GM18511 (cell line): ENCODE results near the gene NT5DC4.

Experiments
- ATAC-seq: cut with Tn5 transposase; IDR thresholded peaks from one replicate; pipeline ENCODE4 v1.9.1; 2021; ENCODE audit warnings: mild to moderate bottlenecking, moderate library complexity; ENCODE audit not compliant: unreplicated experiment

The NT5DC4 gene

DNA sequence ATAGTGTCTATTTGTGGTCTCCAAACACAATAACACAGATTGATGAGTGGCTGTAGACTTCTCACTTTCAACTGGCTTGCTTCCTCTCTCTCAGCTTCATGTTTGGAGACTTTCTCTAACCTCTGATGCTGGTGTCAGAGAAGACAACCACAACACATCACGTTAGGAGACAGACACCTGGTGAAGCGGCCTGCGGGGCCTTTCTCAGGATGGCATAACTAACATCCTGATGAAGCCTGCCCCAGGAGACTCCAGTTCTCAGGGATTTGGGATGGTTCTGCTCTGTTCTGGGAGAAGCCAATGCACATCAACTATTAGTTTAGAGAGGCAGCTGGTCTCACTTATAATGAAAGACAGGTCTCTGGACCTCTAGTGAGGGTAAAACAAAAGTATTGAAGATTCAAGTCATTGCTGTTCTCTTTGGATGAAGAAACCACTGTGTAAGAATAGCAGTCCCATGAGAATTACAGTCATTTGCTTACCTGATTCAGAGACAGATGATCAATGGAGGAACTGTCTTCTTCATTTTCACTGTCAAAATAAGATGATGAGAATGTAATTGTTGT is 61.5 kb downstream of the NT5DC4 start:
- peak; percentile 93 for ATAC-seq

GRCh38 chr2:112783187-112783714 is 62.4 kb downstream of the NT5DC4 start:
- no peak for ATAC-seq

GRCh38 chr2:112784199-112785189 is 63.7 kb downstream of the NT5DC4 start, which contains the start of gene IL1A:
Gene IL1A (minus strand): TSS chr2:112784493. CDS start chr2:112783770, 723 bp downstream.
- ATAC-seq, result no peak

GRCh38 chr2:112787294-112787693 is 66.5 kb downstream of the NT5DC4 start:
- ATAC-seq, result no peak

GRCh38 chr2:112787729-112788393 is 67.0 kb downstream of the NT5DC4 start:
- ATAC-seq, result no peak

- ATAC-seq, result no peak
Observed at GRCh38 chr2:112788653-112789052, 67.8 kb downstream of the NT5DC4 start.
